ENCODE results near the gene CFAP20DC.
"Not testable (repeated sequence)": the region's sequence is repeated elsewhere in the genome, so short reads cannot be mapped to it uniquely, and the experiment has no call there.

The CFAP20DC gene

GRCh38 chr3:58725326-58725853, 324.4 kb downstream of the CFAP20DC start:
- DNase-seq = no peak

- no peak for DNase-seq
These were observed 325.5 kb downstream of the CFAP20DC start for GRCh38 chr3:58724336-58724735.

GRCh38 chr3:58723173-58723572, 326.7 kb downstream of the CFAP20DC start:
- DNase-seq = no peak

- no peak for DNase-seq
These were observed 327.3 kb downstream of the CFAP20DC start for GRCh38 chr3:58722561-58722960.

- DNase-seq = no peak
These were observed 329.3 kb downstream of the CFAP20DC start for GRCh38 chr3:58720526-58720925.

- DNase-seq = no peak
These were observed 330.1 kb downstream of the CFAP20DC start for GRCh38 chr3:58719684-58720083.

GRCh38 chr3:58713715-58714401, 336.0 kb downstream of the CFAP20DC start:
- DNase-seq = no peak

GRCh38 chr3:58711871-58712270, 338.0 kb downstream of the CFAP20DC start:
- no peak for DNase-seq

GRCh38 chr3:58708983-58709382, 340.8 kb downstream of the CFAP20DC start:
- not testable (repeated sequence) for DNase-seq

- no peak for DNase-seq
These were observed 341.6 kb downstream of the CFAP20DC start for GRCh38 chr3:58708116-58708791.

GRCh38 chr3:58707390-58707930, 342.4 kb downstream of the CFAP20DC start:
- no peak for DNase-seq

GRCh38 chr3:58706395-58707167, 343.2 kb downstream of the CFAP20DC start:
- DNase-seq = no peak

GRCh38 chr3:58704745-58705144, 345.1 kb downstream of the CFAP20DC start:
- no peak for DNase-seq

- not testable (repeated sequence) for DNase-seq
These were observed 345.5 kb downstream of the CFAP20DC start for GRCh38 chr3:58704304-58704703.

- no peak for DNase-seq
These were observed 351.6 kb downstream of the CFAP20DC start for GRCh38 chr3:58698246-58698645.

- no peak for DNase-seq
These were observed 352.3 kb downstream of the CFAP20DC start for GRCh38 chr3:58697561-58697960.

GRCh38 chr3:58696813-58697212, 353.0 kb downstream of the CFAP20DC start:
- not testable (repeated sequence) for DNase-seq

GRCh38 chr3:58696093-58696492, 353.7 kb downstream of the CFAP20DC start:
- no peak for DNase-seq

- not testable (repeated sequence) for DNase-seq
These were observed 354.5 kb downstream of the CFAP20DC start for GRCh38 chr3:58695284-58695683.

GRCh38 chr3:58693940-58694850, 355.6 kb downstream of the CFAP20DC start:
- DNase-seq = no peak

- no peak for DNase-seq
These were observed 357.3 kb downstream of the CFAP20DC start for GRCh38 chr3:58692484-58692883.

Measured in stimulated activated naive CD4-positive, alpha-beta T cell (primary cell).